GM12878 (cell line): ENCODE results near the gene STXBP5. TPM values are rescaled to one million over a fixed set of nuclear protein-coding genes. Genes with fewer than 3 reads are reported as not detected.

Source experiments
- ATAC-seq: fragments of 200-7000 bp; cut with Tn5 transposase; 3 replicates; pipeline ENCODE4 v1.9.1; 2020; ENCODE audit warnings: mild to moderate bottlenecking, moderate library complexity
- BruUV-seq: library from RNA; stranded (reverse); fragments of 400-500 nt; replicated peaks from 2 replicates; lab custom pipeline; 2021; lab: Mats Ljungman, UMichigan
- CTCF ChIA-PET: fragments of 300-600 bp; sonication (Branson Sonifier 250); formaldehyde crosslinking; extraction: SDS; loops from one replicate; lab custom pipeline; 2021; ENCODE audit warnings: inconsistent platforms; lab: Yijun Ruan, JAX
- POLR2A ChIA-PET: fragments of 350-600 bp; formaldehyde crosslinking; extraction: SDS; loops from one replicate; lab custom pipeline; 2021; ENCODE audit warnings: inconsistent platforms; lab: Charles Lee
- RAD21 ChIA-PET: fragments of 300-600 bp; sonication (Branson Sonifier 250); formaldehyde crosslinking; loops from one replicate; lab custom pipeline; 2023; ENCODE audit warnings: antibody characterized with exemption; ENCODE audit not compliant: unreplicated experiment; lab: Charles Lee
- SMC1A ChIA-PET: fragments of 300-600 bp; sonication (Branson Sonifier 250); formaldehyde crosslinking; loops from one replicate; lab custom pipeline; 2023; ENCODE audit not compliant: unreplicated experiment, uncharacterized antibody; lab: Charles Lee
- DNase-seq: peaks from one replicate; pipeline ENCODE4 v3.0.0-alpha.2; 2011; ENCODE audit warnings: low read depth, low spot score
- FAIRE-seq: peaks from 3 replicates; lab custom pipeline; 2011; peaks lifted over from hg19 to GRCh38; lab: Jason Lieb, UNC
- H2AFZ ChIP-seq: 2 replicates; pipeline ENCODE4 v1.6.0; 2011; ENCODE audit warnings: low read depth, low read length, control low read depth; ENCODE audit not compliant: control insufficient read depth
- H3K27ac ChIP-seq: 2 replicates; pipeline ENCODE4 v1.5.1; 2011; ENCODE audit warnings: control low read depth; ENCODE audit not compliant: control insufficient read depth, insufficient read depth
- H3K27me3 ChIP-seq, 2 experiments: replicated peaks in 1 of 2; 2 replicates each; pipeline versions ENCODE4 v1.6.0 to v1.6.1; 2011; ENCODE audit warnings: low read length in 1 of 2; ENCODE audit not compliant: control insufficient read depth in 2 of 2, insufficient read depth in 2 of 2
- H3K36me3 ChIP-seq, 2 experiments: 2 replicates each; pipeline ENCODE4 v1.5.1; 2011; ENCODE audit warnings: low read length in 1 of 2; ENCODE audit not compliant: control insufficient read depth in 2 of 2, insufficient read depth in 2 of 2
- H3K4me1 ChIP-seq: 2 replicates; pipeline ENCODE4 v1.6.1; 2011; ENCODE audit warnings: mild to moderate bottlenecking, low read length, moderate library complexity, mixed read lengths; ENCODE audit not compliant: control insufficient read depth, insufficient read depth
- H3K4me2 ChIP-seq: 2 replicates; pipeline ENCODE4 v1.6.0; 2011; ENCODE audit warnings: control low read depth; ENCODE audit not compliant: control insufficient read depth, insufficient read depth
- H3K4me3 ChIP-seq: fragments of 200-600 bp; sonication (generic); 2 replicates; pipeline ENCODE4 v1.5.1; 2016
- H3K79me2 ChIP-seq: 2 replicates; pipeline ENCODE4 v1.6.0; 2011; ENCODE audit warnings: low read length; ENCODE audit not compliant: control insufficient read depth, insufficient read depth
- H3K9ac ChIP-seq: 2 replicates; pipeline ENCODE4 v1.8.0; 2011; ENCODE audit warnings: low read length, control low read depth, mixed read lengths; ENCODE audit not compliant: control insufficient read depth, insufficient read depth
- H3K9me3 ChIP-seq: replicated peaks from 3 replicates; pipeline ENCODE4 v1.5.1; 2011; ENCODE audit warnings: mild to moderate bottlenecking, low read length; ENCODE audit not compliant: control insufficient read depth, insufficient read depth
- H4K20me1 ChIP-seq: 2 replicates; pipeline ENCODE4 v1.6.0; 2011; ENCODE audit not compliant: control insufficient read depth, insufficient read depth
- ATF2 ChIP-seq: IDR thresholded peaks from 2 replicates; pipeline ENCODE4 v1.6.1; 2012; ENCODE audit warnings: low read length, inconsistent platforms
- BMI1 ChIP-seq: fragments of 450-650 bp; IDR thresholded peaks from 2 replicates; pipeline ENCODE4 v1.6.1; 2016; ENCODE audit warnings: mild to moderate bottlenecking, moderate library complexity, borderline replicate concordance
- CTCF ChIP-seq, 3 experiments: IDR thresholded peaks in 2 of 3; conservative IDR thresholded peaks in 1 of 3; 2 replicates each; pipeline ENCODE4 v1.5.1; 2011; ENCODE audit warnings: low read depth in 3 of 3, low read length in 3 of 3, mild to moderate bottlenecking in 3 of 3, control low read depth in 2 of 3, moderate library complexity in 2 of 3, inconsistent platforms in 1 of 3, mixed read lengths in 1 of 3; ENCODE audit not compliant: control insufficient read depth in 2 of 3, insufficient read depth in 1 of 3; ENCODE audit errors: extremely low read depth in 1 of 3
- HDAC2 ChIP-seq: fragments of 200-600 bp; sonication (generic); IDR thresholded peaks from 2 replicates; pipeline ENCODE4 v1.6.1; 2017
- MYC ChIP-seq: IDR thresholded peaks from 2 replicates; pipeline ENCODE4 v1.6.1; 2011; ENCODE audit warnings: mild to moderate bottlenecking, low read length, moderate library complexity, inconsistent platforms; ENCODE audit not compliant: insufficient read depth, insufficient replicate concordance, insufficient read length, severe bottlenecking
- POLR2AphosphoS5 ChIP-seq: IDR thresholded peaks from 2 replicates; pipeline ENCODE4 v1.6.1; 2011; ENCODE audit warnings: mild to moderate bottlenecking, low read length, inconsistent platforms
- RBBP5 ChIP-seq: fragments of 200-600 bp; sonication (generic); conservative IDR thresholded peaks from 2 replicates; pipeline ENCODE4 v1.6.1; 2016
- SPI1 ChIP-seq: IDR thresholded peaks from 2 replicates; pipeline ENCODE4 v1.6.1; 2011; ENCODE audit warnings: low read depth, mild to moderate bottlenecking, low read length, moderate library complexity, borderline replicate concordance; ENCODE audit not compliant: insufficient read depth
- STAT1 ChIP-seq: fragments of 450-650 bp; conservative IDR thresholded peaks from 2 replicates; pipeline ENCODE4 v1.6.1; 2014; ENCODE audit warnings: antibody characterized with exemption, mild to moderate bottlenecking
- STAT3 ChIP-seq: IDR thresholded peaks from 2 replicates; pipeline ENCODE4 v1.6.1; 2011; ENCODE audit warnings: low read depth, low read length, improper control_type of control experiment
- SUPT20H ChIP-seq: IDR thresholded peaks from 2 replicates; pipeline ENCODE4 v1.6.1; 2011; ENCODE audit warnings: low read depth, mild to moderate bottlenecking, low read length, moderate library complexity, borderline replicate concordance; ENCODE audit not compliant: control insufficient read depth
- TCF7 ChIP-seq: IDR thresholded peaks from 2 replicates; pipeline ENCODE4 v1.6.1; 2014; ENCODE audit warnings: antibody characterized with exemption, borderline replicate concordance
- ZNF592 ChIP-seq: fragments of 450-650 bp; IDR thresholded peaks from 2 replicates; pipeline ENCODE4 v1.6.1; 2017; ENCODE audit warnings: mild to moderate bottlenecking, moderate library complexity
- in situ Hi-C: fragments of 300-500 bp; cut with MboI; formaldehyde crosslinking; loops from 9 replicates; pipeline ENCODE4 v1.14.3; 2018; ENCODE audit warnings: mixed read lengths
- intact Hi-C: fragments of 100-400 bp; cut with micrococcal nuclease; formaldehyde crosslinking; loops from one replicate; pipeline ENCODE4 v1.14.2; 2022; ENCODE audit not compliant: unreplicated experiment
- polyA plus RNA-seq, 11 experiments: library from polyadenylated mRNA; depleted of rRNA in 4 of 11; unstranded in 6 of 11; stranded (reverse) in 5 of 11; fragments of >200 nt; fragmentation: Nextera tagmentation in 4 of 11; fragmentation: Illumina TruSeq in 1 of 11; extraction: Ambion mirVana in 4 of 11; extraction: Trizol in 1 of 11; gene quantifications; 1 replicate in 1 of 11; 2 replicates in 10 of 11; pipeline versions ENCODE4 v1.2.1 to v1.2.3, GENCODE V29; 2011 to 2016; ENCODE audit warnings: inconsistent platforms in 2 of 11, missing spikeins in 2 of 11, low read depth in 1 of 11
- total RNA-seq, 4 experiments: library from RNA; depleted of rRNA in 3 of 4; stranded (reverse); fragments of >200 nt in 3 of 4; fragmentation: Illumina TruSeq in 1 of 4; extraction: Trizol in 1 of 4; gene quantifications; 2 replicates each; pipeline versions ENCODE4 v1.2.1 to v1.2.3, GENCODE V29; 2013 to 2021

STXBP5 gene
- total and polyA plus RNA-seq, 10 of the 15 experiments (the other 5 are each of a cell fraction or from before 2014, with no cell fraction given) = 1.4 to 13.2 (median 8.4) TPM

- no peak for TF ChIP-seq CTCF (IDR thresholded peaks at IDR 0.05 in 2 of 3, conservative IDR thresholded peaks at IDR 0.05 in 1 of 3; ENCODE audit: control insufficient read depth in 2 of 3, extremely low read depth in 1 of 3, insufficient read depth in 1 of 3, low read depth in 3 of 3, low read length in 3 of 3)
- TF ChIP-seq POLR2AphosphoS5 = no peak
- TF ChIP-seq TCF7 = no peak
- no peak for TF ChIP-seq MYC
These were observed 49.8 kb upstream of the STXBP5 start (continued) for GRCh38 chr6:147154454-147154853.

GRCh38 chr6:147156218-147156617, 48.0 kb upstream of the STXBP5 start:
- Histone ChIP-seq H4K20me1 (no peaks in the 10 kb centered on the region), H3K4me2 (no peak overlapping the region), H3K4me1 (no peaks in the 10 kb centered on the region), H3K79me2 (no peaks in the 10 kb centered on the region), H3K4me3 (no peak overlapping the region), H3K9ac (no peak overlapping the region), H3K9me3 (no peaks in the 10 kb centered on the region), H3K36me3 (no peaks in the 10 kb centered on the region), H3K27me3 (peaks cover 0 to 2% of the 10 kb centered on the region in 2 experiments; a peak in 1 of 4 replicates), H2AFZ (no peak overlapping the region), H3K27ac (no peak overlapping the region)
- POLR2A ChIA-PET = no interaction called here
- SMC1A ChIA-PET = no interaction called here
- no TSS peak for BruUV-seq
- ATAC-seq (no peak), FAIRE-seq (no peak), DNase-seq (no peak)
- in situ Hi-C loops (no loop called here), intact Hi-C loops (no loop called here)
- RAD21 ChIA-PET = no interaction called here
- CTCF ChIA-PET = no interaction called here
- TF ChIP-seq ATF2 = no peak
- no peak for TF ChIP-seq SPI1
- TF ChIP-seq STAT3 = no peak
- no peak for TF ChIP-seq ZNF592
- TF ChIP-seq BMI1 = no peak
- no peak for TF ChIP-seq STAT1
- no peak for TF ChIP-seq CTCF (IDR thresholded peaks at IDR 0.05 in 2 of 3, conservative IDR thresholded peaks at IDR 0.05 in 1 of 3; ENCODE audit: control insufficient read depth in 2 of 3, extremely low read depth in 1 of 3, insufficient read depth in 1 of 3, low read depth in 3 of 3, low read length in 3 of 3)
- no peak for TF ChIP-seq HDAC2
- no peak for TF ChIP-seq RBBP5
- TF ChIP-seq SUPT20H = no peak
